ENCODE measurements around the gene KIF26A. TPM values are rescaled to one million over a fixed set of nuclear protein-coding genes. Genes with fewer than 3 reads are reported as not detected.

Gene KIF26A
- total RNA-seq, 1 donor from 2014 or later = 5.9 TPM

- TF ChIP-seq CTCF (IDR thresholded peaks at IDR 0.05; ENCODE audit: partially characterized antibody, unreplicated experiment) = no peak
- peaks cover 14% of the 10 kb centered on the region for H3K27me3 Mint-ChIP-seq (ENCODE audit: unreplicated experiment)
- peak; percentile 15 for DNase-seq
- no peak overlapping the region for H3K27ac Mint-ChIP-seq (ENCODE audit: unreplicated experiment)
- no peak overlapping the region for H3K4me3 Mint-ChIP-seq (ENCODE audit: unreplicated experiment)
- H3K9me3 Mint-ChIP-seq (ENCODE audit: unreplicated experiment) = peaks cover 1% of the 10 kb centered on the region
- no peaks in the 10 kb centered on the region for H3K36me3 Mint-ChIP-seq (ENCODE audit: unreplicated experiment)
- no peaks in the 10 kb centered on the region for H3K4me1 Mint-ChIP-seq (ENCODE audit: low read depth, unreplicated experiment)
Measured at GRCh38 chr14:104111301-104112112, 26.9 kb upstream of the KIF26A start.

GRCh38 chr14:104112113-104112505, 26.3 kb upstream of the KIF26A start:
- H3K27ac Mint-ChIP-seq (ENCODE audit: unreplicated experiment) = no peak overlapping the region
- H3K9me3 Mint-ChIP-seq (ENCODE audit: unreplicated experiment) = peaks cover 1% of the 10 kb centered on the region
- no peak for TF ChIP-seq CTCF (IDR thresholded peaks at IDR 0.05; ENCODE audit: partially characterized antibody, unreplicated experiment)
- no peaks in the 10 kb centered on the region for H3K4me1 Mint-ChIP-seq (ENCODE audit: low read depth, unreplicated experiment)
- H3K36me3 Mint-ChIP-seq (ENCODE audit: unreplicated experiment) = no peaks in the 10 kb centered on the region
- no peak for DNase-seq
- H3K27me3 Mint-ChIP-seq (ENCODE audit: unreplicated experiment) = peaks cover 14% of the 10 kb centered on the region
- no peak overlapping the region for H3K4me3 Mint-ChIP-seq (ENCODE audit: unreplicated experiment)

GRCh38 chr14:104112609-104113571, 25.5 kb upstream of the KIF26A start:
- peak; percentile 19 for DNase-seq
- Mint-ChIP-seq H3K9me3 (ENCODE audit: unreplicated experiment) (peaks cover 1% of the 10 kb centered on the region), H3K36me3 (ENCODE audit: unreplicated experiment) (no peaks in the 10 kb centered on the region), H3K4me1 (ENCODE audit: low read depth, unreplicated experiment) (no peaks in the 10 kb centered on the region), H3K4me3 (ENCODE audit: unreplicated experiment) (no peak overlapping the region), H3K27me3 (ENCODE audit: unreplicated experiment) (peaks cover 14% of the 10 kb centered on the region), H3K27ac (ENCODE audit: unreplicated experiment) (no peak overlapping the region)
- no peak for TF ChIP-seq CTCF (IDR thresholded peaks at IDR 0.05; ENCODE audit: partially characterized antibody, unreplicated experiment)

- Mint-ChIP-seq H3K4me1 (ENCODE audit: low read depth, unreplicated experiment) (no peaks in the 10 kb centered on the region), H3K4me3 (ENCODE audit: unreplicated experiment) (no peak overlapping the region), H3K36me3 (ENCODE audit: unreplicated experiment) (no peaks in the 10 kb centered on the region), H3K27me3 (ENCODE audit: unreplicated experiment) (peaks cover 18% of the 10 kb centered on the region), H3K27ac (ENCODE audit: unreplicated experiment) (no peak overlapping the region), H3K9me3 (ENCODE audit: unreplicated experiment) (peaks cover 1% of the 10 kb centered on the region)
- no peak for TF ChIP-seq CTCF (IDR thresholded peaks at IDR 0.05; ENCODE audit: partially characterized antibody, unreplicated experiment)
- peak; percentile 8 for DNase-seq
Measured at GRCh38 chr14:104113631-104114420, 24.6 kb upstream of the KIF26A start.

Measured in glutamatergic neuron (in vitro differentiated cells).